HepG2 (cell line): ENCODE data around the gene PRRT1. TPM values are rescaled to one million over a fixed set of nuclear protein-coding genes. Genes with fewer than 3 reads are reported as not detected.

Experiments used
- ATF1 ChIP-seq: IDR thresholded peaks from 2 replicates; pipeline ENCODE4 v1.6.1; 2016; ENCODE audit warnings: mild to moderate bottlenecking, control low read depth
- ATF3 ChIP-seq: sonication (generic); formaldehyde crosslinking; IDR thresholded peaks from 2 replicates; pipeline ENCODE4 v1.4.0; 2020; ENCODE audit warnings: missing genetic modification reagents
- FOXJ3 ChIP-seq: sonication (generic); formaldehyde crosslinking; IDR thresholded peaks from 2 replicates; pipeline ENCODE4 v1.4.0; 2020; ENCODE audit warnings: missing genetic modification reagents, mild to moderate bottlenecking, borderline replicate concordance
- FOXK1 ChIP-seq: sonication (generic); formaldehyde crosslinking; IDR thresholded peaks from 2 replicates; pipeline ENCODE4 v1.4.0; 2020; ENCODE audit warnings: low read depth, missing genetic modification reagents, borderline replicate concordance
- KMT2A ChIP-seq: sonication (generic); formaldehyde crosslinking; IDR thresholded peaks from 2 replicates; pipeline ENCODE4 v1.4.0; 2020; ENCODE audit warnings: missing genetic modification reagents
- MEIS2 ChIP-seq: sonication (generic); formaldehyde crosslinking; IDR thresholded peaks from 2 replicates; pipeline ENCODE4 v1.9.0; 2021; ENCODE audit warnings: mild to moderate bottlenecking, missing genetic modification reagents
- NFYB ChIP-seq: sonication (generic); formaldehyde crosslinking; IDR thresholded peaks from 2 replicates; pipeline ENCODE4 v1.4.0; 2020; ENCODE audit warnings: missing genetic modification reagents
- REST ChIP-seq, 2 experiments: IDR thresholded peaks; 2 replicates each; pipeline ENCODE4 v1.6.1; 2011 to 2012; ENCODE audit warnings: low read length in 2 of 2, borderline replicate concordance in 1 of 2, low read depth in 1 of 2, mild to moderate bottlenecking in 1 of 2, moderate library complexity in 1 of 2
- SYNCRIP ChIP-seq: fragments of 200-400 bp; formaldehyde crosslinking; IDR thresholded peaks from 2 replicates; pipeline ENCODE4 v1.6.1; 2018; ENCODE audit warnings: mild to moderate bottlenecking, low read depth, low read length; ENCODE audit not compliant: insufficient read depth
- TRIM22 ChIP-seq: fragments of 450-650 bp; IDR thresholded peaks from 2 replicates; pipeline ENCODE4 v1.6.1; 2017
- ZBTB38 ChIP-seq: sonication (generic); formaldehyde crosslinking; IDR thresholded peaks from 2 replicates; pipeline ENCODE4 v1.5.1; 2020; ENCODE audit warnings: mild to moderate bottlenecking, missing genetic modification reagents
- ZNF230 ChIP-seq: sonication (generic); formaldehyde crosslinking; IDR thresholded peaks from 2 replicates; pipeline ENCODE4 v1.4.0; 2020; ENCODE audit warnings: mild to moderate bottlenecking, missing genetic modification reagents
- ZNF253 ChIP-seq: sonication (generic); formaldehyde crosslinking; IDR thresholded peaks from 2 replicates; pipeline ENCODE4 v1.8.0; 2022; ENCODE audit warnings: mild to moderate bottlenecking, missing genetic modification reagents, borderline replicate concordance
- ZNF441 ChIP-seq: sonication (generic); formaldehyde crosslinking; IDR thresholded peaks from 2 replicates; pipeline ENCODE4 v1.7.0; 2021; ENCODE audit warnings: missing genetic modification reagents, borderline replicate concordance
- ZNF510 ChIP-seq: sonication (generic); formaldehyde crosslinking; IDR thresholded peaks from 2 replicates; pipeline ENCODE4 v1.4.0; 2020; ENCODE audit warnings: low read depth, mild to moderate bottlenecking, missing genetic modification reagents
- ZNF891 ChIP-seq: sonication (generic); formaldehyde crosslinking; IDR thresholded peaks from 2 replicates; pipeline ENCODE4 v1.5.0; 2020; ENCODE audit warnings: mild to moderate bottlenecking, missing genetic modification reagents
- ZSCAN29 ChIP-seq: sonication (generic); formaldehyde crosslinking; conservative IDR thresholded peaks from 2 replicates; pipeline ENCODE4 v1.4.0; 2020; ENCODE audit warnings: mild to moderate bottlenecking, missing genetic modification reagents
- polyA plus RNA-seq, 8 experiments: library from polyadenylated mRNA; depleted of rRNA in 3 of 8; stranded (reverse) in 7 of 8; unstranded in 1 of 8; fragments of >200 nt; fragmentation: Illumina TruSeq in 4 of 8; extraction: Trizol in 4 of 8; gene quantifications; 2 replicates each; pipeline versions ENCODE4 v1.2.1 to v1.2.3, GENCODE V29; 2011 to 2016; ENCODE audit warnings: low read depth in 4 of 8, missing spikeins in 1 of 8, mixed read lengths in 1 of 8; ENCODE audit not compliant: insufficient read depth in 1 of 8
- total RNA-seq, 5 experiments: library from RNA; depleted of rRNA; stranded (reverse); fragments of >200 nt; fragmentation: Illumina TruSeq; extraction: Trizol; gene quantifications; 2 replicates each; pipeline ENCODE4 v1.2.3, GENCODE V29; 2016; ENCODE audit warnings: low read depth in 1 of 5
- TF ChIP-seq, protein P1 (sequence below): sonication (generic); formaldehyde crosslinking; IDR thresholded peaks from 2 replicates; pipeline ENCODE4 v1.4.0; 2020; ENCODE audit warnings: missing genetic modification reagents
- TF ChIP-seq, protein P2 (sequence below): sonication (generic); formaldehyde crosslinking; IDR thresholded peaks from 2 replicates; pipeline ENCODE4 v1.5.0; 2020; ENCODE audit warnings: missing genetic modification reagents, mild to moderate bottlenecking, borderline replicate concordance

Gene PRRT1
- total and polyA plus RNA-seq, 2 of the 13 experiments (the other 11 are each of a cell fraction or from before 2014, with no cell fraction given) = 0.64 to 1.4 TPM

GRCh38 chr6:32128751-32129296 lies 22.9 kb downstream of the PRRT1 start (continued):
- TF ChIP-seq, protein P1, sequence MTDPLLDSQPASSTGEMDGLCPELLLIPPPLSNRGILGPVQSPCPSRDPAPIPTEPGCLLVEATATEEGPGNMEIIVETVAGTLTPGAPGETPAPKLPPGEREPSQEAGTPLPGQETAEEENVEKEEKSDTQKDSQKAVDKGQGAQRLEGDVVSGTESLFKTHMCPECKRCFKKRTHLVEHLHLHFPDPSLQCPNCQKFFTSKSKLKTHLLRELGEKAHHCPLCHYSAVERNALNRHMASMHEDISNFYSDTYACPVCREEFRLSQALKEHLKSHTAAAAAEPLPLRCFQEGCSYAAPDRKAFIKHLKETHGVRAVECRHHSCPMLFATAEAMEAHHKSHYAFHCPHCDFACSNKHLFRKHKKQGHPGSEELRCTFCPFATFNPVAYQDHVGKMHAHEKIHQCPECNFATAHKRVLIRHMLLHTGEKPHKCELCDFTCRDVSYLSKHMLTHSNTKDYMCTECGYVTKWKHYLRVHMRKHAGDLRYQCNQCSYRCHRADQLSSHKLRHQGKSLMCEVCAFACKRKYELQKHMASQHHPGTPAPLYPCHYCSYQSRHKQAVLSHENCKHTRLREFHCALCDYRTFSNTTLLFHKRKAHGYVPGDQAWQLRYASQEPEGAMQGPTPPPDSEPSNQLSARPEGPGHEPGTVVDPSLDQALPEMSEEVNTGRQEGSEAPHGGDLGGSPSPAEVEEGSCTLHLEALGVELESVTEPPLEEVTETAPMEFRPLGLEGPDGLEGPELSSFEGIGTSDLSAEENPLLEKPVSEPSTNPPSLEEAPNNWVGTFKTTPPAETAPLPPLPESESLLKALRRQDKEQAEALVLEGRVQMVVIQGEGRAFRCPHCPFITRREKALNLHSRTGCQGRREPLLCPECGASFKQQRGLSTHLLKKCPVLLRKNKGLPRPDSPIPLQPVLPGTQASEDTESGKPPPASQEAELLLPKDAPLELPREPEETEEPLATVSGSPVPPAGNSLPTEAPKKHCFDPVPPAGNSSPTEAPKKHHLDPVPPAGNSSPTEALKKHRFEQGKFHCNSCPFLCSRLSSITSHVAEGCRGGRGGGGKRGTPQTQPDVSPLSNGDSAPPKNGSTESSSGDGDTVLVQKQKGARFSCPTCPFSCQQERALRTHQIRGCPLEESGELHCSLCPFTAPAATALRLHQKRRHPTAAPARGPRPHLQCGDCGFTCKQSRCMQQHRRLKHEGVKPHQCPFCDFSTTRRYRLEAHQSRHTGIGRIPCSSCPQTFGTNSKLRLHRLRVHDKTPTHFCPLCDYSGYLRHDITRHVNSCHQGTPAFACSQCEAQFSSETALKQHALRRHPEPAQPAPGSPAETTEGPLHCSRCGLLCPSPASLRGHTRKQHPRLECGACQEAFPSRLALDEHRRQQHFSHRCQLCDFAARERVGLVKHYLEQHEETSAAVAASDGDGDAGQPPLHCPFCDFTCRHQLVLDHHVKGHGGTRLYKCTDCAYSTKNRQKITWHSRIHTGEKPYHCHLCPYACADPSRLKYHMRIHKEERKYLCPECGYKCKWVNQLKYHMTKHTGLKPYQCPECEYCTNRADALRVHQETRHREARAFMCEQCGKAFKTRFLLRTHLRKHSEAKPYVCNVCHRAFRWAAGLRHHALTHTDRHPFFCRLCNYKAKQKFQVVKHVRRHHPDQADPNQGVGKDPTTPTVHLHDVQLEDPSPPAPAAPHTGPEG (CRISPR knock-in tag) = no peak
- TF ChIP-seq FOXJ3 (CRISPR knock-in tag) (no peak), SYNCRIP (no peak), ZNF230 (CRISPR knock-in tag) (0 out of 2 replicates have a peak, but pooled peaks have one; percentile 28), NFYB (CRISPR knock-in tag) (no peak), ZNF510 (CRISPR knock-in tag) (no peak), FOXK1 (no peak), ATF3 (CRISPR knock-in tag) (no peak), ZBTB38 (CRISPR knock-in tag) (peak; percentile 76; the same call in 1 of the 2 replicates), ZNF253 (CRISPR knock-in tag) (no peak; the same call in 1 of the 2 replicates), ZNF891 (CRISPR knock-in tag) (peak; percentile 48; the same call in 1 of the 2 replicates), KMT2A (CRISPR knock-in tag) (no peak), TRIM22 (no peak), MEIS2 (CRISPR knock-in tag) (no peak), ZSCAN29 (CRISPR knock-in tag) (no peak), ATF1 (CRISPR knock-in tag) (no peak), ZNF441 (CRISPR knock-in tag) (no peak), REST (IDR thresholded peaks at IDR 0.05; ENCODE audit: borderline replicate concordance in 1 of 2, low read depth in 1 of 2, low read length in 2 of 2) (no peak)
- TF ChIP-seq, protein P2, sequence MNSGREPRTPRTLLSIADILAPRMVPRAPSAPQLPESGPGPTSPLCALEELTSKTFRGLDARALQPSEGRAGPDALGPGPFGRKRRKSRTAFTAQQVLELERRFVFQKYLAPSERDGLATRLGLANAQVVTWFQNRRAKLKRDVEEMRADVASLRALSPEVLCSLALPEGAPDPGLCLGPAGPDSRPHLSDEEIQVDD (CRISPR knock-in tag) = no peak
